Mesenchymal stem cell (in vitro differentiated cells and primary cell): Measurements from ENCODE around the gene G6PC1.
"Not testable (repeated sequence)": the region's sequence is repeated elsewhere in the genome, so short reads cannot be mapped to it uniquely, and the experiment has no call there.

Experiments used
- DNase-seq: peaks from one replicate; pipeline ENCODE4 v3.0.0-alpha.2; 2013
- H2AFZ ChIP-seq: one replicate; pipeline ENCODE4 v1.6.1; 2013; ENCODE audit warnings: low read depth, mild to moderate bottlenecking, control low read depth, inconsistent platforms, low read length, moderate library complexity
- H2AK5ac ChIP-seq: 2 replicates; pipeline ENCODE4 v1.6.1; 2013; ENCODE audit warnings: low read length, moderate library complexity, mild to moderate bottlenecking, inconsistent platforms; ENCODE audit not compliant: severe bottlenecking
- H2BK120ac ChIP-seq: one replicate; pipeline ENCODE4 v1.6.1; 2013; ENCODE audit warnings: low read depth, mild to moderate bottlenecking, inconsistent platforms, low read length, moderate library complexity
- H2BK12ac ChIP-seq, 2 experiments: one replicate each; pipeline ENCODE4 v1.6.1; 2013; ENCODE audit warnings: inconsistent platforms in 2 of 2, low read length in 2 of 2, mild to moderate bottlenecking in 2 of 2, moderate library complexity in 2 of 2, control low read depth in 1 of 2
- H2BK15ac ChIP-seq: one replicate; pipeline ENCODE4 v1.6.1; 2013; ENCODE audit warnings: mild to moderate bottlenecking, low read depth, inconsistent platforms; ENCODE audit not compliant: poor library complexity, severe bottlenecking
- H2BK5ac ChIP-seq: 2 replicates; pipeline ENCODE4 v1.6.1; 2013; ENCODE audit warnings: low read depth, mild to moderate bottlenecking, low read length, control low read depth, inconsistent platforms; ENCODE audit not compliant: poor library complexity, severe bottlenecking
- H3K14ac ChIP-seq, 2 experiments: one replicate each; pipeline ENCODE4 v1.6.1; 2013; ENCODE audit warnings: inconsistent platforms in 2 of 2, low read length in 2 of 2, control low read depth in 1 of 2, mild to moderate bottlenecking in 1 of 2, moderate library complexity in 1 of 2
- H3K18ac ChIP-seq, 2 experiments: one replicate each; pipeline ENCODE4 v1.6.1; 2013; ENCODE audit warnings: inconsistent platforms in 2 of 2, low read length in 2 of 2, control low read depth in 1 of 2, low read depth in 1 of 2, mild to moderate bottlenecking in 1 of 2
- H3K23ac ChIP-seq, 2 experiments: one replicate each; pipeline ENCODE4 v1.6.1; 2013; ENCODE audit warnings: inconsistent platforms in 2 of 2, low read length in 2 of 2, mild to moderate bottlenecking in 2 of 2, moderate library complexity in 2 of 2, control low read depth in 1 of 2
- H3K27ac ChIP-seq: 2 replicates; pipeline ENCODE4 v1.5.1; 2013; ENCODE audit warnings: mild to moderate bottlenecking, moderate library complexity, low read length, control low read depth, inconsistent platforms; ENCODE audit not compliant: poor library complexity, severe bottlenecking
- H3K27me3 ChIP-seq, 2 experiments: 2 replicates each; pipeline versions ENCODE4 v1.6.1 to v1.7.0; 2013; ENCODE audit warnings: low read length in 2 of 2, mild to moderate bottlenecking in 2 of 2, moderate library complexity in 2 of 2, control low read depth in 1 of 2, inconsistent platforms in 1 of 2; ENCODE audit not compliant: control insufficient read depth in 1 of 2, insufficient read depth in 1 of 2
- H3K36me3 ChIP-seq, 2 experiments: 2 replicates each; pipeline versions ENCODE4 v1.6.1 to v1.7.0; 2013; ENCODE audit warnings: low read length in 2 of 2, control low read depth in 1 of 2, inconsistent platforms in 1 of 2, low read depth in 1 of 2, mild to moderate bottlenecking in 1 of 2; ENCODE audit not compliant: insufficient read depth in 2 of 2, control insufficient read depth in 1 of 2
- H3K4ac ChIP-seq, 2 experiments: one replicate each; pipeline ENCODE4 v1.6.1; 2013; ENCODE audit warnings: inconsistent platforms in 2 of 2, low read length in 2 of 2, mild to moderate bottlenecking in 2 of 2, moderate library complexity in 2 of 2, control low read depth in 1 of 2, low read depth in 1 of 2
- H3K4me1 ChIP-seq: 2 replicates; pipeline ENCODE4 v1.6.1; 2013; ENCODE audit warnings: low read depth, low read length, control low read depth; ENCODE audit not compliant: control insufficient read depth, insufficient read depth
- H3K4me2 ChIP-seq: 2 replicates; pipeline ENCODE4 v1.6.1; 2013; ENCODE audit warnings: low read length, mild to moderate bottlenecking, inconsistent platforms; ENCODE audit not compliant: poor library complexity, severe bottlenecking
- H3K4me3 ChIP-seq, 2 experiments: 2 replicates each; pipeline versions ENCODE4 v1.5.1 to v1.7.0; 2013; ENCODE audit warnings: low read length in 2 of 2, mild to moderate bottlenecking in 2 of 2, control low read depth in 1 of 2, low read depth in 1 of 2; ENCODE audit not compliant: insufficient read depth in 1 of 2
- H3K79me1 ChIP-seq: replicated peaks from 2 replicates; pipeline ENCODE4 v1.6.1; 2013; ENCODE audit warnings: mild to moderate bottlenecking, control low read depth, low read length, inconsistent platforms; ENCODE audit not compliant: poor library complexity, severe bottlenecking
- H3K9ac ChIP-seq: 2 replicates; pipeline ENCODE4 v1.7.0; 2013; ENCODE audit warnings: mild to moderate bottlenecking, low read length, moderate library complexity
- H3K9me3 ChIP-seq: 2 replicates; pipeline ENCODE4 v1.7.0; 2013; ENCODE audit warnings: mild to moderate bottlenecking, low read length; ENCODE audit not compliant: control insufficient read depth
- H4K8ac ChIP-seq: one replicate; pipeline ENCODE4 v1.6.1; 2013; ENCODE audit warnings: inconsistent platforms, mild to moderate bottlenecking, low read length, moderate library complexity
- H4K91ac ChIP-seq: one replicate; pipeline ENCODE4 v1.6.1; 2013; ENCODE audit warnings: mild to moderate bottlenecking, low read length, inconsistent platforms
- WGBS: methylation state at CpG from one replicate; pipeline ENCODE4 v1.1.7; 2013; ENCODE audit warnings: mixed read lengths; 5-methylcytosine and 5-hydroxymethylcytosine counted together

G6PC1 gene

GRCh38 chr17:42916388-42917235 lies 16.0 kb downstream of the G6PC1 start:
- 72% methylated on average over 1 of the region's 4 CpGs for WGBS
- not testable (repeated sequence) for H3K9ac ChIP-seq, H3K79me1 ChIP-seq, DNase-seq, H3K9me3 ChIP-seq, H2BK12ac ChIP-seq, H3K14ac ChIP-seq, H4K91ac ChIP-seq, H3K4me1 ChIP-seq, H2AK5ac ChIP-seq, H2BK5ac ChIP-seq, H3K18ac ChIP-seq, H2BK15ac ChIP-seq, H2BK120ac ChIP-seq, H3K4me3 ChIP-seq, H2AFZ ChIP-seq, H3K27ac ChIP-seq, H3K4me2 ChIP-seq, H3K23ac ChIP-seq, H3K4ac ChIP-seq, H3K36me3 ChIP-seq, H4K8ac ChIP-seq
- H3K27me3 ChIP-seq = peaks cover 12 to 24% of the 10 kb centered on the region in 2 experiments

GRCh38 chr17:42917236-42917603 lies 16.6 kb downstream of the G6PC1 start:
- Histone ChIP-seq H4K8ac (no peak overlapping the region), H2BK120ac (no peak overlapping the region), H4K91ac (no peak overlapping the region), H3K27me3 (peaks cover 6 to 19% of the 10 kb centered on the region in 2 experiments), H3K14ac (no peak overlapping the region), H3K79me1 (no peaks in the 10 kb centered on the region), H3K23ac (no peak overlapping the region), H2BK5ac (no peak overlapping the region), H2AFZ (no peak overlapping the region), H3K9me3 (no peaks in the 10 kb centered on the region), H3K27ac (no peak overlapping the region), H3K4me2 (no peak overlapping the region), H2BK15ac (no peak overlapping the region), H3K4ac (no peak overlapping the region), H3K4me3 (no peak overlapping the region), H3K4me1 (peaks cover 1% of the 10 kb centered on the region), H3K18ac (no peak overlapping the region), H3K9ac (no peak overlapping the region), H2BK12ac (no peak overlapping the region), H2AK5ac (no peak overlapping the region), H3K36me3 (no peaks in the 10 kb centered on the region)
- no peak for DNase-seq
- WGBS = 81% methylated on average over 8 of the region's 8 CpGs

- H3K4ac ChIP-seq = no peak overlapping the region
- no peak overlapping the region for H4K8ac ChIP-seq
- no peaks in the 10 kb centered on the region for H3K36me3 ChIP-seq
- H3K9ac ChIP-seq = no peak overlapping the region
- no peak overlapping the region for H3K23ac ChIP-seq
- peaks cover 4 to 30% of the 10 kb centered on the region in 2 experiments for H3K27me3 ChIP-seq
- no peak overlapping the region for H3K27ac ChIP-seq
- no peak overlapping the region for H2AK5ac ChIP-seq
- no peak overlapping the region for H3K4me2 ChIP-seq
- H4K91ac ChIP-seq = no peak overlapping the region
- H2BK5ac ChIP-seq = no peak overlapping the region
- 86% methylated on average over 2 of the region's 3 CpGs for WGBS
- no peak overlapping the region for H2AFZ ChIP-seq
- DNase-seq = no peak
- peaks cover 1% of the 10 kb centered on the region for H3K4me1 ChIP-seq
- H3K18ac ChIP-seq = no peak overlapping the region
- H3K14ac ChIP-seq = no peak overlapping the region
- no peaks in the 10 kb centered on the region for H3K9me3 ChIP-seq
- no peak overlapping the region for H2BK15ac ChIP-seq
- H2BK120ac ChIP-seq = no peak overlapping the region
- no peak overlapping the region for H3K4me3 ChIP-seq
- no peaks in the 10 kb centered on the region for H3K79me1 ChIP-seq
- H2BK12ac ChIP-seq = no peak overlapping the region
Measured at GRCh38 chr17:42918902-42919521, 18.4 kb downstream of the G6PC1 start.

GRCh38 chr17:42919522-42920077 lies 19.0 kb downstream of the G6PC1 start:
- not testable (repeated sequence) for DNase-seq, H3K14ac ChIP-seq, H2BK120ac ChIP-seq, H3K4ac ChIP-seq, H2AK5ac ChIP-seq, H3K9me3 ChIP-seq, H2AFZ ChIP-seq, H3K4me2 ChIP-seq, H3K18ac ChIP-seq, H2BK12ac ChIP-seq, H4K91ac ChIP-seq, H2BK15ac ChIP-seq, H4K8ac ChIP-seq, H3K9ac ChIP-seq, H3K4me3 ChIP-seq, H3K4me1 ChIP-seq, H3K36me3 ChIP-seq, H3K79me1 ChIP-seq, H3K27ac ChIP-seq, H3K23ac ChIP-seq, H2BK5ac ChIP-seq
- WGBS = 85% methylated on average over 9 of the region's 10 CpGs
- H3K27me3 ChIP-seq = peaks cover 4 to 30% of the 10 kb centered on the region in 2 experiments
